K562 (cell line): Measurements from ENCODE around the gene KIFAP3. TPM values are rescaled to one million over a fixed set of nuclear protein-coding genes. Genes with fewer than 3 reads are reported as not detected.

Experiments
- ATAC-seq: fragments of 200-7000 bp; cut with Tn5 transposase; 3 replicates; pipeline ENCODE4 v1.9.1; 2020; ENCODE audit warnings: moderate library complexity
- BruUV-seq: library from RNA; stranded (reverse); fragments of 400-500 nt; replicated peaks from 2 replicates; lab custom pipeline; 2021; lab: Mats Ljungman, UMichigan
- CTCF ChIA-PET: fragments of 300-600 bp; formaldehyde crosslinking; extraction: SDS; loops from one replicate; lab custom pipeline; 2021; ENCODE audit warnings: low intra/inter-chr PET ratio; lab: Yijun Ruan, JAX
- POLR2A ChIA-PET: fragments of 300-600, 350-650 bp; sonication (Branson Sonifier 250); formaldehyde crosslinking; extraction: SDS; loops from one replicate; lab custom pipeline; 2021; ENCODE audit warnings: antibody characterized with exemption, inconsistent platforms; lab: Yijun Ruan, JAX
- DNase-seq, 4 experiments: peaks; one replicate each; pipeline versions ENCODE4 v3.0.0 to v3.0.0-alpha.2; 2011 to 2018; ENCODE audit warnings: low spot score in 3 of 4, mixed read lengths in 3 of 4; ENCODE audit errors: extremely low read depth in 1 of 4
- FAIRE-seq: peaks from 2 replicates; lab custom pipeline; 2011; peaks lifted over from hg19 to GRCh38; lab: Jason Lieb, UNC
- H2AFZ ChIP-seq: 2 replicates; pipeline ENCODE4 v1.6.0; 2011; ENCODE audit warnings: low read depth, low read length, control low read depth, inconsistent platforms
- H3K27ac ChIP-seq: fragments of 200-600 bp; 3 replicates; pipeline ENCODE4 v1.8.0; 2011; ENCODE audit warnings: low read depth, mild to moderate bottlenecking, control low read depth, inconsistent platforms, low read length, moderate library complexity, mixed read lengths; ENCODE audit errors: extremely low read depth
- H3K27me3 ChIP-seq, 2 experiments: fragments of 300-600 bp in 1 of 2; 2 replicates in 1 of 2; 3 replicates in 1 of 2; pipeline versions ENCODE4 v1.6.0 to v1.8.0; 2011; ENCODE audit warnings: inconsistent platforms in 2 of 2, low read length in 2 of 2, mild to moderate bottlenecking in 1 of 2, mixed read lengths in 1 of 2, moderate library complexity in 1 of 2; ENCODE audit not compliant: control insufficient read depth in 2 of 2, insufficient read depth in 2 of 2
- H3K36me3 ChIP-seq: fragments of 300-600 bp; 3 replicates; pipeline ENCODE4 v1.8.0; 2011; ENCODE audit warnings: mild to moderate bottlenecking, low read length, inconsistent platforms; ENCODE audit not compliant: control insufficient read depth, insufficient read depth
- H3K4me1 ChIP-seq, 2 experiments: fragments of 200-600 bp in 1 of 2; replicated peaks in 1 of 2; 2 replicates in 1 of 2; 3 replicates in 1 of 2; pipeline versions ENCODE4 v1.5.1 to v1.8.0; 2011; ENCODE audit warnings: inconsistent platforms in 2 of 2, low read length in 2 of 2, mild to moderate bottlenecking in 1 of 2, mixed read lengths in 1 of 2, moderate library complexity in 1 of 2; ENCODE audit not compliant: control insufficient read depth in 2 of 2, insufficient read depth in 2 of 2
- H3K4me2 ChIP-seq: 2 replicates; pipeline ENCODE4 v1.6.1; 2011; ENCODE audit warnings: low read length, control low read depth, inconsistent platforms, mixed read lengths; ENCODE audit not compliant: insufficient read depth
- H3K4me3 ChIP-seq: fragments of 200-600 bp; sonication (generic), shearing (Covaris generic); 2 replicates; pipeline ENCODE4 v1.5.1; 2016; ENCODE audit warnings: control low read depth, inconsistent platforms
- H3K79me2 ChIP-seq: fragments of 200-600 bp; 3 replicates; pipeline ENCODE4 v1.8.0; 2011; ENCODE audit warnings: low read length, inconsistent platforms; ENCODE audit not compliant: control insufficient read depth, insufficient read depth
- H3K9ac ChIP-seq, 2 experiments: 2 replicates each; pipeline versions ENCODE4 v1.6.0 to v1.6.1; 2011; ENCODE audit warnings: low read depth in 2 of 2, low read length in 2 of 2, control low read depth in 1 of 2, inconsistent platforms in 1 of 2, mild to moderate bottlenecking in 1 of 2, mixed read lengths in 1 of 2; ENCODE audit not compliant: insufficient read depth in 1 of 2
- H3K9me1 ChIP-seq: one replicate; pipeline ENCODE4 v1.6.0; 2011; ENCODE audit warnings: inconsistent platforms, mild to moderate bottlenecking, low read length, moderate library complexity; ENCODE audit not compliant: control insufficient read depth, insufficient read depth
- H3K9me3 ChIP-seq: replicated peaks from 2 replicates; pipeline ENCODE4 v1.5.1; 2011; ENCODE audit warnings: low read depth, low read length, inconsistent platforms; ENCODE audit not compliant: control insufficient read depth, insufficient read depth
- H4K20me1 ChIP-seq: replicated peaks from 2 replicates; pipeline ENCODE4 v1.6.1; 2011; ENCODE audit warnings: low read length, inconsistent platforms, mixed read lengths; ENCODE audit not compliant: control insufficient read depth, insufficient read depth
- DMBX1 ChIP-seq: fragments of 250-450 bp; sonication (Bioruptor Pico); IDR thresholded peaks from 2 replicates; pipeline ENCODE4 v1.8.0; 2022; ENCODE audit warnings: inconsistent platforms, mild to moderate bottlenecking, moderate library complexity, borderline replicate concordance
- ETV1 ChIP-seq: fragments of 450-650 bp; conservative IDR thresholded peaks from 2 replicates; pipeline ENCODE4 v1.6.1; 2016; ENCODE audit warnings: missing genetic modification characterization, control low read depth, low read depth, missing compliant biosample characterization
- GATAD2B ChIP-seq: fragments of 450-650 bp; IDR thresholded peaks from 2 replicates; pipeline ENCODE4 v1.6.1; 2017; ENCODE audit warnings: mild to moderate bottlenecking, borderline replicate concordance
- HDAC2 ChIP-seq: fragments of 450-650 bp; IDR thresholded peaks from 2 replicates; pipeline ENCODE4 v1.6.1; 2016; ENCODE audit warnings: mild to moderate bottlenecking
- HMGN3 ChIP-seq: IDR thresholded peaks from 2 replicates; pipeline ENCODE4 v1.6.1; 2011; ENCODE audit warnings: borderline replicate concordance, low read depth, mild to moderate bottlenecking, mixed read lengths, low read length; ENCODE audit not compliant: insufficient read length; ENCODE audit errors: extremely low read depth
- HNRNPH1 ChIP-seq: fragments of 200-400 bp; formaldehyde crosslinking; optimal IDR thresholded peaks from 2 replicates; pipeline ENCODE3; 2017; ENCODE audit warnings: low read depth, mild to moderate bottlenecking, low read length, moderate library complexity
- NR2F6 ChIP-seq: fragments of 450-650 bp; formaldehyde crosslinking; IDR thresholded peaks from 2 replicates; pipeline ENCODE4 v1.4.0; 2020; ENCODE audit warnings: mild to moderate bottlenecking
- SETDB1 ChIP-seq: IDR thresholded peaks from one replicate; pipeline ENCODE4 v1.6.1; 2012; ENCODE audit warnings: low read length, control low read depth, inconsistent platforms
- SRSF3 ChIP-seq: fragments of 200-400 bp; formaldehyde crosslinking; IDR thresholded peaks from 2 replicates; pipeline ENCODE4 v1.6.1; 2016; ENCODE audit warnings: mild to moderate bottlenecking, low read length, moderate library complexity; ENCODE audit not compliant: insufficient read depth
- SUPT5H ChIP-seq: fragments of 450-650 bp; IDR thresholded peaks from 2 replicates; pipeline ENCODE4 v1.6.1; 2016
- TFE3 ChIP-seq: fragments of 450-650 bp; formaldehyde crosslinking; IDR thresholded peaks from 2 replicates; pipeline ENCODE4 v1.4.0; 2020; ENCODE audit warnings: mild to moderate bottlenecking, mixed read lengths
- ZBTB2 ChIP-seq: fragments of 450-650 bp; IDR thresholded peaks from 2 replicates; pipeline ENCODE4 v1.6.1; 2016; ENCODE audit warnings: antibody characterized with exemption
- ZBTB43 ChIP-seq: sonication (generic); formaldehyde crosslinking; IDR thresholded peaks from 2 replicates; pipeline ENCODE4 v1.8.0; 2023; ENCODE audit warnings: mild to moderate bottlenecking, missing genetic modification reagents
- ZNF146 ChIP-seq: IDR thresholded peaks from one replicate; pipeline ENCODE4 v1.6.1; 2018; ENCODE audit warnings: missing compliant biosample characterization; ENCODE audit not compliant: unreplicated experiment
- ZNF217 ChIP-seq: sonication (generic); formaldehyde crosslinking; IDR thresholded peaks from 2 replicates; pipeline ENCODE4 v1.8.0; 2022; ENCODE audit warnings: mild to moderate bottlenecking, missing genetic modification reagents
- ZNF398 ChIP-seq: fragments of 250-450 bp; sonication (Bioruptor Pico); IDR thresholded peaks from 2 replicates; pipeline ENCODE4 v1.8.0; 2021; ENCODE audit warnings: moderate library complexity, mild to moderate bottlenecking, inconsistent platforms
- ZNF57 ChIP-seq: fragments of 450-650 bp; formaldehyde crosslinking; IDR thresholded peaks from 2 replicates; pipeline ENCODE4 v1.4.0; 2020; ENCODE audit warnings: mild to moderate bottlenecking, moderate library complexity
- WGBS: fragments of 100-300 bp; shearing (Covaris generic); methylation state at CpG from one replicate; pipeline ENCODE4 v1.1.6; 2016; ENCODE audit warnings: low coverage, mixed read lengths; ENCODE audit not compliant: insufficient coverage; ENCODE audit errors: missing lambda C conversion rate; 5-methylcytosine and 5-hydroxymethylcytosine counted together
- in situ Hi-C: fragments of 300-500 bp; cut with MboI; formaldehyde crosslinking; loops from 4 replicates; pipeline ENCODE4 v1.15.0; 2018; ENCODE audit warnings: inconsistent platforms, mixed read lengths
- intact Hi-C: fragments of 100-400 bp; cut with micrococcal nuclease; formaldehyde crosslinking; loops from 2 replicates; pipeline ENCODE4 v1.14.2; 2022
- polyA plus RNA-seq, 8 experiments: library from polyadenylated mRNA; depleted of rRNA in 4 of 8; stranded (reverse) in 5 of 8; unstranded in 3 of 8; fragments of >200 nt; fragmentation: Nextera tagmentation in 2 of 8; fragmentation: Illumina TruSeq in 1 of 8; extraction: Ambion mirVana in 2 of 8; extraction: Trizol in 1 of 8; gene quantifications; 2 replicates each; pipeline versions ENCODE4 v1.2.1 to v1.2.3, GENCODE V29; 2011 to 2014; ENCODE audit warnings: inconsistent platforms in 1 of 8, missing spikeins in 1 of 8
- total RNA-seq, 7 experiments: library from RNA; depleted of rRNA in 6 of 7; stranded (reverse); fragments of >200 nt in 6 of 7; fragmentation: Illumina TruSeq in 2 of 7; extraction: Trizol in 2 of 7; gene quantifications; 2 replicates each; pipeline versions ENCODE4 v1.2.1 to v1.2.3, GENCODE V29; 2011 to 2021; ENCODE audit warnings: low replicate concordance in 1 of 7

KIFAP3 gene
- total and polyA plus RNA-seq, 9 of the 15 experiments (the other 6 are each of a cell fraction or from before 2014, with no cell fraction given), result 8.8 to 17.5 (median 11.8) TPM

DNA sequence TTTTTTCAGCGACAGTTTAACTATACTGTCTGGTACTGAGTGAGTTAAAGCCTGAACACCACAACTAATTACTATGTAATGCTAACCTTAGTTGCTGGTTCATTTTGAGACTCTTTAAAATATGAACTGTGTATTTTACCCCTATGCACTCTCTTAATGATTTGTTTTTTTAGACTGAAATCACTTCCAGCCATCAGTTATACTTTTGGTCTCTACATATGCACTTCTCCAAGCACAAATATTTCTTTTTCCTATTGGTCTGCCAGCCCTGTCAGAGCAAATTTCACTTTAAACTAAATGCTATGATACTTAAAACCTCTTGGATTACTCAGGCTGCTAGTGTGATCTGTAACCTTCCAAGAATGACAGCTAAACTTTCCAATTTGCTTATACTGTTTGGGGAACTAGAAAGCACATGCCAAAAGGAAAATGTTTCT, 142.7 kb downstream of the KIFAP3 start (continued):
- TF ChIP-seq ZBTB2, result no peak
- no peak for TF ChIP-seq SETDB1
- no peak for TF ChIP-seq DMBX1 (CRISPR knock-in tag)
- no peak for TF ChIP-seq ZBTB43 (CRISPR knock-in tag)
- no peak for TF ChIP-seq SRSF3
- TF ChIP-seq SUPT5H, result no peak
- TF ChIP-seq ZNF146 (CRISPR knock-in tag), result no peak
- TF ChIP-seq HMGN3, result no peak

DNA sequence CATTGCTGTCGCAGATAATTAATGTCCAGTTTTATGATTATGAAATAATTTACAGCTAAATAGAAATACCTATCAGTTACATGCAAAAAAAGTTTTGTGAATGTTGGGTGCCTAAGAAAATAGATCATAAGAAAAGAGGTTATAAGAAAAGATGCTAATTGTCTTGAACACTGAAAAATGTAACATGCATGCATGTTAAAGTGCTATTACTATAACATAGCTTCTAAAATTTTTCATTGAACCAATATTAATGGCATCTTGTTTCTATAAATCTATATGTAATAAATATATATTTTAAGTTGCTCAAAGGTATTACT, 145.3 kb downstream of the KIFAP3 start:
- DNase-seq (no peak), FAIRE-seq (no peak), ATAC-seq (no peak)
- POLR2A ChIA-PET, result interaction anchor here (0.6 to 1.0 kb wide), 3 partner anchors 35 to 815 kb away, joined by 3 read pairs; partner anchors contain the start of gene SCYL3
- no TSS peak for BruUV-seq
- in situ Hi-C loops (no loop called here), intact Hi-C loops (loop anchor here (2.0 to 10.0 kb wide), 4 partner anchors 374 to 1298 kb away; no protein-coding TSS in a partner anchor)
- Histone ChIP-seq H3K79me2 (no peaks in the 10 kb centered on the region), H3K9ac (no peak overlapping the region), H3K4me2 (no peak overlapping the region), H4K20me1 (no peaks in the 10 kb centered on the region), H3K4me3 (no peak overlapping the region), H3K36me3 (no peaks in the 10 kb centered on the region), H3K27ac (no peak overlapping the region), H2AFZ (no peak overlapping the region), H3K4me1 (no peaks in the 10 kb centered on the region), H3K9me1 (no peaks in the 10 kb centered on the region), H3K9me3 (no peaks in the 10 kb centered on the region), H3K27me3 (no peaks in the 10 kb centered on the region)
- 0% methylated on average over 1 of the region's 1 CpG for WGBS
- CTCF ChIA-PET, result no interaction called here
- TF ChIP-seq ZNF217 (CRISPR knock-in tag) (no peak), ZNF57 (no peak), GATAD2B (no peak), HDAC2 (no peak), NR2F6 (no peak), ZNF398 (CRISPR knock-in tag) (no peak), ETV1 (no peak), TFE3 (CRISPR knock-in tag) (no peak), HNRNPH1 (no peak)
